Measurements from ENCODE around the gene CLPX. TPM values are rescaled to one million over a fixed set of nuclear protein-coding genes. Genes with fewer than 3 reads are reported as not detected.
"Not testable (repeated sequence)": the region's sequence is repeated elsewhere in the genome, so short reads cannot be mapped to it uniquely, and the experiment has no call there.

CLPX gene
- total and polyA plus RNA-seq, 11 donors = 11.2 to 64.8 (median 54.0) TPM

- H3K36me3 ChIP-seq = no peaks in the 10 kb centered on the region
- H3K9me3 ChIP-seq = no peaks in the 10 kb centered on the region
- H3K27ac ChIP-seq = peak overlapping the region in 7 of 12 donors; percentile 24 to 65 (median 55)
- WGBS, 4 donors = 52 to 60% (median 56%) methylated on average over 7 of the region's 7 CpGs
- no peak overlapping the region for H3K4me3 ChIP-seq
- TF ChIP-seq POLR2A (IDR thresholded peaks at IDR 0.05) (no peak), CTCF (IDR thresholded peaks at IDR 0.05) (no peak)
- H3K4me1 ChIP-seq = peaks cover 0 to 10% (median 0%) of the 10 kb centered on the region in 12 donors
- ATAC-seq = peak; percentile 38 to 51 (median 46)
- intact Hi-C loops (cut with DNase I) = loop anchor here in 3 of 10 donors (5.0 to 10.0 kb wide), 2 partner anchors 77 to 190 kb away; no protein-coding TSS in a partner anchor
- no peak for DNase-seq
- H3K27me3 ChIP-seq = no peaks in the 10 kb centered on the region
Observed at GRCh38 chr15:65194826-65195547, 9.8 kb upstream of the CLPX start.

DNA sequence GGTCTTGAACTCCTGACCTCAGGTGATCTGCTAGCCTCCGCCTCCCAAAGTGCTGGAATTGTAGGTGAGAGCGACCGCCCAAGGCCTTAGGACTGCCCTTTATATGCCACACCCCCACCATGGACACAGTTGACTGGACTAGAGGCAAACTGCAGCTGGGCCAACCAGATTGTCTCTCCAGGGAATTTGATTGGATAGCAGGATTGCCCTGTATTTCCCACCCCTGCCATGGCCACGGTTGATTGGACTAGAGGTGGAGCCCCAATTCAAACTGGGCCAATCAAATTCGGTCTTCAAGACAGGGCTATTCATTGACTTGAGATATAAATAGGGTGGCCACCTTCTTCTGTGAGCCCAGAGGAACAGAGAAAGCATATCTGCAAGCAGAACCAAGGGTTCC lies 6.9 kb upstream of the CLPX start:
- no peak for TF ChIP-seq POLR2A (IDR thresholded peaks at IDR 0.05)
- TF ChIP-seq CTCF (IDR thresholded peaks at IDR 0.05) = no peak
- Histone ChIP-seq H3K27ac (no peak overlapping the region), H3K4me3 (no peak overlapping the region), H3K36me3 (no peaks in the 10 kb centered on the region), H3K4me1 (peaks cover 0 to 12% (median 0%) of the 10 kb centered on the region in 12 donors), H3K27me3 (no peaks in the 10 kb centered on the region), H3K9me3 (no peaks in the 10 kb centered on the region)
- WGBS, 4 donors = 88 to 92% (median 90%) methylated on average over 5 of the region's 5 CpGs
- intact Hi-C loops (cut with DNase I) = loop anchor here in 3 of 10 donors (5.0 to 10.0 kb wide), 2 partner anchors 80 to 193 kb away; no protein-coding TSS in a partner anchor
- no peak for ATAC-seq
- DNase-seq = no peak

- peak; percentile 31 to 73 (median 64) for TF ChIP-seq CTCF (IDR thresholded peaks at IDR 0.05)
- no peak for TF ChIP-seq POLR2A (IDR thresholded peaks at IDR 0.05)
- H3K9me3 ChIP-seq = no peaks in the 10 kb centered on the region
- H3K4me3 ChIP-seq = no peak overlapping the region
- H3K36me3 ChIP-seq = no peaks in the 10 kb centered on the region
- intact Hi-C loops (cut with DNase I) = loop anchor here (1.0 to 5.0 kb wide), 8 partner anchors 82 to 110 kb away; partner anchors contain the start of genes PARP16 (in 3 of the 10) and RNU5A-1 (in 2 of the 10)
- H3K4me1 ChIP-seq = peaks cover 0 to 7% (median 0%) of the 10 kb centered on the region in 12 donors
- 11 to 19% (median 15%) methylated on average over 3 of the region's 3 CpGs for WGBS, 4 donors
- H3K27me3 ChIP-seq = no peaks in the 10 kb centered on the region
- no peak overlapping the region for H3K27ac ChIP-seq
- DNase-seq = no peak
- no peak for ATAC-seq
Observed at GRCh38 chr15:65189102-65189740, 4.1 kb upstream of the CLPX start.

DNA sequence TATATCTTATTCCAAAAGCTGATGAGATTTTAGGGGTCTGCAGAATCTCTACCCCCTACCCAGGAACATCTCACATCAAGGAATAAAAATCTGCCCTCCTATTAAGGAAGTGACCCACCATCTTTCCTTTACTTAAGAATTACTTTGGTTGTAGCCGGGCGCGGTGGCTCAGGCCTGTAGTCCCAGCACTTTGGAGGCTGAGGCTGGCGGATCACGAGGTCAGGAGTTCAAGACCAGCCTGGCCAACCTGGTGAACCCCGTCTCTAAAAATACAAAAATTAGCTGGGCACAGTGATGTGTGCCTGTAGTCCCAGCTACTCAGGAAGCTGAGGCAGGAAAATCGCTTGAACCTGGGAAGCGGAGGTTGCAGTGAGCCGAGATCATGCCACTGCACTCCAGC lies 3.3 kb upstream of the CLPX start:
- DNase-seq, ATAC-seq, H3K36me3 ChIP-seq, H3K9me3 ChIP-seq, H3K27ac ChIP-seq, H3K27me3 ChIP-seq, H3K4me3 ChIP-seq: not testable (repeated sequence)
- WGBS, 4 donors = 83 to 86% (median 84%) methylated on average over 9 of the region's 9 CpGs
- intact Hi-C loops (cut with DNase I) = loop anchor here (2.0 to 5.0 kb wide), 5 partner anchors 82 to 110 kb away; partner anchors contain the start of genes PARP16 (in 3 of the 10) and RNU5A-1 (in 2 of the 10)
- peaks cover 0 to 12% (median 4%) of the 10 kb centered on the region in 12 donors for H3K4me1 ChIP-seq
